ENCODE measurements around the gene MICALL2.
A peak's percentile ranks its signal among the peaks of the same experiment; 100 is the strongest.

MICALL2 gene

GRCh38 chr7:1458683-1459511 is at the start of gene MICALL2:
MICALL2 (minus strand) TSS chr7:1459470; CDS start chr7:1459326, 144 bp downstream.
- peak; percentile 50 for DNase-seq

- no peak for DNase-seq
These were observed 49.0 kb upstream of the MICALL2 start for GRCh38 chr7:1508277-1508758.

- no peak for DNase-seq
These were observed 46.7 kb upstream of the MICALL2 start for GRCh38 chr7:1505731-1506550.

- peak; percentile 91 for DNase-seq
These were observed 44.8 kb upstream of the MICALL2 start, which contains the start of gene INTS1 for GRCh38 chr7:1503816-1504775. INTS1 (minus strand) TSS chr7:1504389; CDS start chr7:1503960, 429 bp downstream.

- DNase-seq = no peak
These were observed 44.1 kb upstream of the MICALL2 start for GRCh38 chr7:1503390-1503789.

- no peak for DNase-seq
These were observed 43.6 kb upstream of the MICALL2 start for GRCh38 chr7:1502845-1503244.

- DNase-seq = no peak
These were observed 42.4 kb upstream of the MICALL2 start for GRCh38 chr7:1501487-1502270.

- no peak for DNase-seq
These were observed 41.0 kb upstream of the MICALL2 start for GRCh38 chr7:1500064-1500807.

- DNase-seq = no peak
These were observed 40.2 kb upstream of the MICALL2 start for GRCh38 chr7:1499367-1500029.

- no peak for DNase-seq
These were observed 39.4 kb upstream of the MICALL2 start for GRCh38 chr7:1498370-1499305.

GRCh38 chr7:1497293-1497927 is 38.1 kb upstream of the MICALL2 start:
- no peak for DNase-seq

GRCh38 chr7:1496531-1497292 is 37.4 kb upstream of the MICALL2 start:
- DNase-seq = no peak

GRCh38 chr7:1495564-1496242 is 36.4 kb upstream of the MICALL2 start:
- DNase-seq = no peak

GRCh38 chr7:1494866-1495563 is 35.7 kb upstream of the MICALL2 start:
- DNase-seq = no peak

GRCh38 chr7:1494447-1494846 is 35.2 kb upstream of the MICALL2 start:
- DNase-seq = no peak

GRCh38 chr7:1493571-1493970 is 34.3 kb upstream of the MICALL2 start:
- DNase-seq = no peak

- no peak for DNase-seq
These were observed 33.9 kb upstream of the MICALL2 start for GRCh38 chr7:1493129-1493528.

All from COR-L47 (cell line).